ENCODE results near the gene MAST4. TPM values are rescaled to one million over a fixed set of nuclear protein-coding genes. Genes with fewer than 3 reads are reported as not detected.

MAST4 gene
- total RNA-seq, 2 donors from 2014 or later, result 9.5 to 20.8 TPM

DNA sequence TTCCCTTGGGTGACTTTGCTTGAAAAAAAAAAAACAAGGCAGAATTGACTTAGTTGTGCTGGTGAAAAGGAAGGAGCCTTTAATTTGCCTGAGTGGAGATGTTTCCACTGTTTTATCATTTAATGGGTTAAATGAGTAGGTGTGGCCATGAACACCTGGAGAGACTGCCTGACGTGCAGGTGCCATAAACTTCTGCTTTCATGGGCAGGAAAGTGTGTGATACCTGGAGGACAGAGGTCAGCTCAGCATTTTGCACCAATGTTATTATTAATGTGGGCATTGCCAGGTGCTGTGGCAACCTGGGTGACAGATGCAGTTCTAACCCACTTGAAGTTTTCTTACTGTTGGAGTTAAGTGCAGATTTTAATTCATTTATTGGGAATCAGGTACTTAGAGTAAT, 455.0 kb downstream of the MAST4 start:
- Histone ChIP-seq H3K4me1 (peaks cover 7% of the 10 kb centered on the region), H3K27me3 (no peaks in the 10 kb centered on the region), H3K4me3 (no peak overlapping the region), H3K36me3 (no peaks in the 10 kb centered on the region), H3K9me3 (no peaks in the 10 kb centered on the region), H3K27ac (peak overlapping the region; percentile 33), H3K9ac (ENCODE audit: low read depth in 2 of 2, low read length in 2 of 2) (peak overlapping the region in 1 of 2 donors; percentile 21)
- TF ChIP-seq, protein P1, sequence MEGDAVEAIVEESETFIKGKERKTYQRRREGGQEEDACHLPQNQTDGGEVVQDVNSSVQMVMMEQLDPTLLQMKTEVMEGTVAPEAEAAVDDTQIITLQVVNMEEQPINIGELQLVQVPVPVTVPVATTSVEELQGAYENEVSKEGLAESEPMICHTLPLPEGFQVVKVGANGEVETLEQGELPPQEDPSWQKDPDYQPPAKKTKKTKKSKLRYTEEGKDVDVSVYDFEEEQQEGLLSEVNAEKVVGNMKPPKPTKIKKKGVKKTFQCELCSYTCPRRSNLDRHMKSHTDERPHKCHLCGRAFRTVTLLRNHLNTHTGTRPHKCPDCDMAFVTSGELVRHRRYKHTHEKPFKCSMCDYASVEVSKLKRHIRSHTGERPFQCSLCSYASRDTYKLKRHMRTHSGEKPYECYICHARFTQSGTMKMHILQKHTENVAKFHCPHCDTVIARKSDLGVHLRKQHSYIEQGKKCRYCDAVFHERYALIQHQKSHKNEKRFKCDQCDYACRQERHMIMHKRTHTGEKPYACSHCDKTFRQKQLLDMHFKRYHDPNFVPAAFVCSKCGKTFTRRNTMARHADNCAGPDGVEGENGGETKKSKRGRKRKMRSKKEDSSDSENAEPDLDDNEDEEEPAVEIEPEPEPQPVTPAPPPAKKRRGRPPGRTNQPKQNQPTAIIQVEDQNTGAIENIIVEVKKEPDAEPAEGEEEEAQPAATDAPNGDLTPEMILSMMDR (IDR thresholded peaks at IDR 0.05), result no peak
- peak; percentile 75 for DNase-seq
- intact Hi-C loops (cut with DNase I), result no loop called here

DNA sequence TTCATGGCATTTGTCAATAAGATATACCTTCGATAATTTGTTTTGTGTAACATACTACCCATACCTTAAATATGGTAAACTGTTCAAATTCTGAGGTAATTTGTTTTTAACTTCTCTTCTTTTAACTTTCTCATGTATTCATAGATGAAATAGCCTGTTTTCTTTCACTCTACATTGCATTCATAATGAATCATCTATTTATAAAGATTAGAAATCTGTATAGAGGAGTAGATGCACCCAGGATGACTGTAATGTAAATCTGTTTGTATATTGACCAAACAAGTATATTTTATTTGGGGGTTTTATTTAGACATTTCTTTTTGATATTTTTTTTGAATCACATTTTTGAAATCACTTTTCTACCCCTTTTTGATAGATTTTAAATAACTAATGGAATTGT, 455.8 kb downstream of the MAST4 start:
- Histone ChIP-seq H3K9ac (ENCODE audit: low read depth in 2 of 2, low read length in 2 of 2) (no peak overlapping the region), H3K4me3 (no peak overlapping the region), H3K27me3 (no peaks in the 10 kb centered on the region), H3K4me1 (peaks cover 7% of the 10 kb centered on the region), H3K27ac (no peak overlapping the region), H3K9me3 (no peaks in the 10 kb centered on the region), H3K36me3 (no peaks in the 10 kb centered on the region)
- TF ChIP-seq, protein P1 (IDR thresholded peaks at IDR 0.05), result no peak
- intact Hi-C loops (cut with DNase I), result no loop called here
- DNase-seq, result no peak

DNA sequence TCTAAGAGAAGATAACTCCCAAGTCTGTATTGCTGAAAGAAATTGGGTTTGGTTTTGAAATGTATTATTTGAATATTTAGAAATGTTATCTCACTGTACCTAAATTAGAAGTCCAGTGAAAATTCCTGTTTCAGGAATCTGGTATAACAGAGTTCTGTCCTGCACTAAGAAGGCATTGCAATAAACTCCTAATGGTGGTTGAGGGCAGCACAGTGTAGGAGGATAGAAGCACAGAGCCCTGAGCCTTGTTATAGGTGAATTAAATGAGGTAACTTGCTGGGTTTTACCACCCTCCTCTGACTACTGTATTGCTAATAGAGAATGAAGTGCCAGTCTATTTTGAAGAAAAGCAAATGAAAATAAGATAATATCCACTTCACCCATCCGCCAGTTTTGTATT, 457.0 kb downstream of the MAST4 start:
- no peak overlapping the region for H3K27ac ChIP-seq
- no peaks in the 10 kb centered on the region for H3K9me3 ChIP-seq
- H3K27me3 ChIP-seq, result no peaks in the 10 kb centered on the region
- intact Hi-C loops (cut with DNase I), result no loop called here
- no peak for DNase-seq
- no peaks in the 10 kb centered on the region for H3K36me3 ChIP-seq
- TF ChIP-seq, protein P1 (IDR thresholded peaks at IDR 0.05), result no peak
- H3K4me3 ChIP-seq, result no peak overlapping the region
- H3K4me1 ChIP-seq, result peaks cover 7% of the 10 kb centered on the region
- H3K9ac ChIP-seq (ENCODE audit: low read depth in 2 of 2, low read length in 2 of 2), result no peak overlapping the region

DNA sequence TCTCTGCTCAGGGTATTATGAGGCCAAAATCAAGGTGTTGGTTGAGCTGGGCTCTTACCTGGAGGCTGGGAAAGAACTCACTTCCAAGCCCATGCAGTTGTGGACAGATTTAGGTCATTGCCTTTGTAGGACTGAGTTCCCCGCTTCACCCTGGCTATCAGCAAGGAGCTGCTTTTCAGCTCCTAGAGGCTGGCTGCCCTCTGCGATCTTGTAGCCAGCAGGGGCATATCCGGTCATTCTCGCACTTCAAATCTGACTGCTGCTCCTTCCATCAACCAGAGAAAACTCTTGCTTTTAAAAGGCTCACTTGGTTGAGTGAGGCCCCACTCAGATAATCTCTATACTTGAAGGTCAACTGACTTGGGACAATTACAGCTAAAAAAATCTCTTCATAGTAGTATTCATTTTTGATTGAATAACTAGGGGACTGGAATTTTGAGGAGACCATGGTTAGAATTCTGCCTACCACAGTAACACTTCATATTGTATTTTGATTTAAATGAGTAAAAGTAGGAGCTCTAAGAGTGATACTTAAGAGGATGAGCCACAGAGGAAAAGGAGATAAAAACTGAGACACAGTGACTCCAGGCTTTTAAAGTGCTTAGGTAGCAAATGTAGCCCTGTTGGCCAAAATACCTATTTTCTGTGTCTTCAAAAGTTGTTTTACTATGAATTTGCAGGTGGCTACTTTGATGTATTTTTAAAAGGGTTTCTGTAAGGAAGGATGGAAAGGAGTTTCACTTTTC, 463.0 kb downstream of the MAST4 start:
- TF ChIP-seq, protein P1 (IDR thresholded peaks at IDR 0.05), result no peak
- Histone ChIP-seq H3K27me3 (no peaks in the 10 kb centered on the region), H3K4me3 (no peak overlapping the region), H3K27ac (no peak overlapping the region), H3K4me1 (no peaks in the 10 kb centered on the region), H3K36me3 (no peaks in the 10 kb centered on the region), H3K9ac (ENCODE audit: low read depth in 2 of 2, low read length in 2 of 2) (no peak overlapping the region), H3K9me3 (no peaks in the 10 kb centered on the region)
- DNase-seq, result no peak
- intact Hi-C loops (cut with DNase I), result no loop called here

DNA sequence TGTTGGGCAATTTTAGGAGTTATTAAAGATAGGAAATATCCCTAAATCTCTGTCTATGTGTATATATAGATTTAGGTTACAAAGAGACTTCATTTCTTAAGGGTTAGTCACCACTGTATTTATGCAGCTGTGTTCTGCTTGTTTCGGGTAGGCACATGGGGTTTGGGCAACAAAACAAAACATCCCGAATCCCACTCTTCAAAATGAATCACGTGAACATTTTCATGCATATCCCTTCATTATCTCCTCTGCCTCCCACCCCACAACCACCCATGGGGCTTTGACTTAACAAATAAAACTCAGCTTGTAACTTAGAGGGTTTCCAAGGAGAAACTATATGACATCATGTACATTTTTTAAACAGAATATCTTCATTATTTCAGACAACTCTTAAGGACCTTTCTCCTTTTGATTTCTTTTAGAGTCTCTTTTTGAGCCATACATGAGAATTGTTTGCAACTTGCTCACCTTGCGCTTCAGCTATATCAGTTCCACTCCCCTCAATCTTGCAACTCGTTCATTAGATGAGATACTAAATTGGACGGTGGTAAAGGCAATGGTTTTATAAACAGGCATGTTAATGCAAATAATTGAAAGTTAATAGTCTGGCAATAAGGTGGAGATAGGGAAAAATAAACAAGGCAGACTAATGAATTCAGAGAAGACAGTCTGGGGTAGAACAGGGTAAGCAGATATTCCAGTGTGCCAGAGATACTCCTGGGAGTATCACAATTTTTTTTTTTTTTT, 463.7 kb downstream of the MAST4 start:
- DNase-seq, result no peak
- Histone ChIP-seq H3K9ac (ENCODE audit: low read depth in 2 of 2, low read length in 2 of 2) (no peak overlapping the region), H3K4me1 (no peaks in the 10 kb centered on the region), H3K27ac (no peak overlapping the region), H3K27me3 (no peaks in the 10 kb centered on the region), H3K9me3 (no peaks in the 10 kb centered on the region), H3K36me3 (no peaks in the 10 kb centered on the region), H3K4me3 (no peak overlapping the region)
- intact Hi-C loops (cut with DNase I), result no loop called here
- TF ChIP-seq, protein P1 (IDR thresholded peaks at IDR 0.05), result no peak
